Measurements from ENCODE around the gene PFKFB3.
"Not testable (repeated sequence)": the region's sequence is repeated elsewhere in the genome, so short reads cannot be mapped to it uniquely, and the experiment has no call there.

The PFKFB3 gene

GRCh38 chr10:6275022-6275997 is 72.6 kb downstream of the PFKFB3 start:
- no peak for DNase-seq

- no peak for DNase-seq
Observed at GRCh38 chr10:6276356-6276755, 73.6 kb downstream of the PFKFB3 start.

GRCh38 chr10:6278519-6279120 is 75.9 kb downstream of the PFKFB3 start:
- no peak for DNase-seq

DNA sequence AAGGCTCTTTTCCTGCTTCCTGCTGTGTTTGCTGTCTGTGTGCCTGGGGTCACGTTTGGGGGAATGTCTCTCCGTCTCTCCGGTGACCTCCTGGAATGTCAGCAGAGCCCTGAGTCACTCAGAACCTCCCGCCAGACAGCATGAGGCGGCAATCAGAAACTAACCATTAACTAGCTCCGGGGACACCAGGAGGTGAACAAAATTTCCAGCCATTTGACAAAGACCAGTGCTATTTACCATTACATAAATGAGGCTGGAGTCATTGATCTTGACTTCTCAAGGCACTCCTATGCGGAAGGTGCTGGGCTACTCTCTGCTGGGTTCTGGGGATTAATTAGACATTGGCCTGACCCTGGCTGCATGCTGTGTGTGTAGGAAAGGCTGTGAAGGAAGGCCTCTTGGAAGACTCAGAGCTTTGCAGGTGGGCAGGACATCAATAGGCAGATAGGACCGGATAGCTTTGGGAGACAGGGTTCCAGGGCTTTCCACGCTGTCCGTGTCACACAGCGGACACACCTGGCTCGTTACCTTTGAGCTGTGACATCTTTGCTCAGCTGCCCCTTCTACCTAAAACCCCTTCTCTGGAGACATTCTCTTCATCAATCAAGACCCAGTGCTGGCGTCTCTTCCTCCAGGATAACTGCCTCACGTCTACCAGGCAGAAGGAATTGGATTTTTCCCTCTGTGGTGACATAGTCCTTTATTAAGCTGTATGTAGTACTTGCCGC is 77.0 kb downstream of the PFKFB3 start:
- no peak for DNase-seq

DNA sequence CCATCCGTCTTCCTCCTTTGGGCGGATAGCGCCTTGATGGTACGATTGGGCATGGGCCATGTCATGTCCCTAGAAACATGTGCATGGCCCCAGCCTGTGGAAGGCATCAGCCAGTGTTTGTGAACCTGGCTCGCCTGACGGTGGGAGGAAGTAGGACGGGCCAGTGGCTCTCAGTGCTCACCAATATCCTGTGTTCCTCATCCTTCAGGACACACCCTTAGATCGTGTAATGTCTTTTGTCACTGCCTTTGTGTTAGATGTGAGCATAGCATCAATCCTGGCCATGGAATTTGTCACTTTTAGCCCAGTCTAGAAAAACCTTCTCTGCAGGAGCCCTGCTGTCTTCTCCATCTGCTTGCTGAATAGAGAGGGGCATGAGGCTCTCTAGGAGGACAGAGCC is 77.6 kb downstream of the PFKFB3 start:
- no peak for DNase-seq

DNA sequence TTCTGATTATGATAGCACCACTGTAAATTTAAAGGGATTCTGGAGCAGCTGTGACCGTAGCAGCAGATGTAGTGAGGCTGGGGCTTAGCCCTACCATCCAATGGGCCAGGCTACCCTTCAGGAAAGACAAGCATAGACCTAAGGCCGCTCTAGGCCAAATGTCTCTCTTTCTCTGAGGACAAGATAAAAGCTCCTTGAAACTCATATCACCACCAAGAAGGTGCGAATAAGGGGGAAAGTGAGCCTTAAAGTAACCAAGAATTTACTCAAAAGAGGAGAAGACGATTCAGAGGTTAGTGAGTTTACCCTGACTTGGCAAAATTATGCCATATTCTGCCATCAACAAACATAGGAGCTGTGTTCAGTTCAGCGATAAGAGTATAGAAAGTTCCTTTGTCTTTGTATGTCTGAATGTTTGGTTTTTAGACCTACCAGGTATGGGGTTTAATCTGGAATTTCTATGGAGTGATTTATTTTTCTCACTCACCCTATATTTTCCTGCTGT is 79.8 kb downstream of the PFKFB3 start:
- DNase-seq = no peak

- DNase-seq = no peak
Observed at GRCh38 chr10:6283655-6284054, 80.9 kb downstream of the PFKFB3 start.

DNA sequence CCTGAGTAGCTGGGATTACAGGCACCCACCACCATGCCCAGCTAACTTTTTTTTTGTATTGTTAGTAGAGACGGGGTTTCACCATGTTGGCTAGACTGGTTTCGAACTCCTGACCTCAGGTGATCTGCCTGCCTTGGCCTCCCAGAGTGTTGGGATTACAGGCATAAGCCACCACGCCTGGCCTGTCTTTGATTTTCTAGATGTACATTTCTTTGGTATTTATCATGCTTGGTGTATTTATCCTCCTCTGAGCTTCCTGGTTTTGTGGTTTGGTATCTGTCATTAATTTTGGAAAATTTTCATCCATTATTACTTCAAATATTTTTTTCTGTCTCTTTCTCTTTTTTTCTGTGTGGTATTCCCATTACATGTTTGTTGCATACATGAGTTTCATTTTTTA is 87.9 kb downstream of the PFKFB3 start:
- DNase-seq = not testable (repeated sequence)

- no peak for DNase-seq
Observed at GRCh38 chr10:6292741-6293151, 90.0 kb downstream of the PFKFB3 start.

GRCh38 chr10:6296425-6296824 is 93.7 kb downstream of the PFKFB3 start:
- DNase-seq = not testable (repeated sequence)

GRCh38 chr10:6296828-6297251 is 94.1 kb downstream of the PFKFB3 start:
- DNase-seq = no peak

DNA sequence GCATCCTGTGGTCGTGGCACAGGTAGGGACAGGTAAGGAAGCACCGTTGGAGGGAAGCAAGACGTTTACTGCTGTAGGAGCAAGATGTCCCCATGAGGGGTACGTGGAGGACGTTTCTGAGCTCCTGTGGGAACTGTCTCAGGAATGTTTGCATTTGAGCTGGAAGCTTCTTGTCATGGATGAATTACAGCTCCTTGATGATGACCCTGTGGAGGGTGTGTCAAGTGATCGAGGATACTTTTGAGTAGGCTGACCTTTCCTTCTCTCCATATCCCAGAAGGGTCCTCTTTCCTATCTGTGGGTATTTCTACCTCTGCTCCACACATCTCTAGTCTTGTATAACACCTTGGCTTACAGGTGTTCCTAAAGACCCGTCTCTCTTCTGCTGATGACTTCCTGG is 94.8 kb downstream of the PFKFB3 start:
- no peak for DNase-seq

DNA sequence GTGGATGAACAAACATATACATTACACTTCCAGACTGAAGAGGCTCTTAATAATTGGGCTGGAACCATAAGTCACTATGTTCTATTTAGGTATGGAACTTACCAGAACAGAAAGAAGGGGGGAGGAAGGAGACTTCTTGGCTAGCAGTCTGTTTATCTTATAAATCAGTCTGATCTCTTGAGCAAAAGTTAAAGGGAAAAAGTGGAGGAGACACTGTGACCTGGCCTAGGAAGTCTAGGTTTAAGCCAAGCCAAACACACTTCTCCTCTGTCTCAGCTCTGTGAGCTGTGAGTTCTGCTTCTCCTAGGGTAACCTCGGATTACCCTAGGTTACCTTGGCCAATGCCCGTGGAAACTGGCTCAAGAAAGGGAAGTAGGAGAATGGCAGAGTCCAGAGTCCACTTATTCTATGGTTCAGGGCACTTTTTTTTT is 95.2 kb downstream of the PFKFB3 start:
- DNase-seq = no peak

- no peak for DNase-seq
Observed at GRCh38 chr10:6298428-6298827, 95.7 kb downstream of the PFKFB3 start.

- no peak for DNase-seq
Observed at GRCh38 chr10:6299234-6299633, 96.5 kb downstream of the PFKFB3 start.

DNA sequence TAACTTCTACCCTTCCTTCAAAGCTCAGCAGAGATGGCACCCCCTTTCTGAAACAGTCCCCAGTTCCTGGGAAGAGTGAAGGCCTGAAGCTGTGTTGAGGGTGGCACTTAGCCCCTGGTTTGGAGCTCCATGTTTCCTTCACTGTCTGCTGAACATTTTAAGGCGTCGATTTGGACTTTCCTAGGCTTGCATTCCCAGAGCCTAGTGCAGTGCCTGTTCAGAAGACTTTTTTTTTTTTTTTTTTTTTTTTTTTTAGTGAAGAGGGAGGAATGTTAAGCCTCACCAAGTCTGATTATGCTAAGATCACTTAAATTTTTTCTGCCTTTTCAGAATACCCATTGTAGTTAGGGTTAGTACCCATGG is 97.0 kb downstream of the PFKFB3 start:
- no peak for DNase-seq

DNA sequence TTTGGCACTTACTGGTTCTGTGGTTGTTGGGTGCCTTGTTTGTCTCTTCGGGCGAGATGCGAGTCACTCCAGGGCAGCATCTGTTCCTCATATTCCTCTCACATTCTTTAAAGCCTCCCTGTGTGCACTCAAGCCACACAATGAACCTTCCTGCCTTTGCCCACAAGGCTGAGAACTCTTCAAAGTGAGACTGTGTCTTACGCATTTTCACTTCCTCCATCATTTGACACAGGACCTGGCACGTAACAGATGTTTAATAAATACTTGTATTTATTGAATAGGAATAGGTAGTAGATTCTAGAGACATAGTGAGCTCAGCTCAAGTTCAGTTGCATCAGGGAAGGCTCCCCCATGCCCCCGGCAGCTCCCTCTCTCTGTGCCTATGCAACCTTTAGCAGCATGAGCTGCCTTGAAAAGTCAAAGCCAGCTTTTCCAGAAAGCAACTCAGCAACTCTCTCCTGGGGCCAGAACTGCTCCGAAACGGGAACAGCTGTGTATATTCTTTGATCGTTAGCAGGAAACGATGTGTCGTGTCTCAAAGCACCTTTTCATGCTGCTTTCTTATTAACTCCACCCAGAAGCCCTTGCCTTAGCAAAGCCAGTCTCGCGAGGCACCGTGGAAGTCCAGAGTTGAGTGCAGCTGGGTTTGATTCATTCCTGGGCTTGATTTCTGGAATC is 97.5 kb downstream of the PFKFB3 start:
- DNase-seq = no peak

DNA sequence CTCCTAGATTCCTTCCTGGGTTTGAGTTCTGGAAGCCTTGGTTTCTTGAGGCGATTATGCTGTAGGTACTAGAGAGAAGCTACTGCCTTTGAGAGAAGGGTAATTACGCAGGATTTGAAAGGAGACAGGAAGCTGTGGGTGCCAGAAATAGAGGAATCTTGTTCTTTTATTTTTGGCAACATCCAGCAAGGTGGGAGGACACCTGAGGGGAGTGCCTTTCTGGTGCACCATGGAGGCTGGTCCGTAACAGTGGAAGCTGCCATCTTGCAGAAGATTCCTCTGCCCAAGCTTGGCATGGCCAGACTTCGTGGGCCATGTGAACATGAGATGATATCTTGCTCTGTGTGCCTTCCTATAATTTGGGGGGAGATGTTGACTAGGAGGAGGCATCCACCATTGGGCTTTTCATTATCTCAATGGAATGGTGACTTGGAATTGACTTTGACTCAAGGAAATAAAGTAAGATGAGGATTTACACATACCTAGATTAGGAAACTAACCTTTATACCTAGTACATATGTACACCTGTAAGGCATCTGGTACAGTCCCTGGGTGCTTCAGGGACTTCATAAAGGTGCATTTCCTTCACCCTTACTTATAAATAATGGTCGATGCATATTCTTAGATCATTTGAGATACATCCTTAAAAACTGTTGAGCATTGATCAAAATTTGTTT is 98.2 kb downstream of the PFKFB3 start:
- DNase-seq = no peak

DNA sequence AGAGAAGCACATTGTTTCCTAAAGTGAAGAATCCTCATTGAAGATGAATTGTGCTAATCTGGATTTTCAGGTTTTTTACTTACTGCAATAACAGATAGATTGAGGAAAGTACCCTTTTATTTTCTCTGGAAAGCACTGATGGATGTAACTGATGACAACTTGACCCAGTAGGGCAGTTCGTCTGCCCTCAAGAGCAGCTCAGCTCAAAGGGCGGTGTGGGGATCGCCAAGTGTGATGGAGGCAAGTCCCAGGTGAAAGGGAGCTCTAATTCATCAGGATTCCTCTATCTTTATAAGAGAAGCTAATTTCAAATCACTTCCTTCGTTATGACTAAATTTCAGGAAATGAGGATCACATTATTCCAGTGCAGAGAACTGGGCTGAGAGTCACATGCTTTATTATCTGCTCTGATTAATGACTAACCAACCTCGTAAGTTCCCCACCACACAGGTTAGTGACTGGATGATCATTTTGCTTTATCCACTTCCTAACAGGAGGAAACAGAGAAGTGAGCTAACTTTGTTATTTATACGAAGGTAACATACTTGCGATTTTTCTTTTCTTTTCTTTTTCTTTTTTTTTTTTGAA is 98.8 kb downstream of the PFKFB3 start:
- no peak for DNase-seq
